HL-60/S4 (cell line): ENCODE results near the gene CFH.
"Not testable (repeated sequence)": the region's sequence is repeated elsewhere in the genome, so short reads cannot be mapped to it uniquely, and the experiment has no call there.

Source experiments
- in situ Hi-C: fragments of 300-500 bp; cut with MboI; formaldehyde crosslinking; loops from 2 replicates; pipeline ENCODE4 v1.14.3; 2022; ENCODE audit warnings: low sequenced_read_pairs

CFH gene

DNA sequence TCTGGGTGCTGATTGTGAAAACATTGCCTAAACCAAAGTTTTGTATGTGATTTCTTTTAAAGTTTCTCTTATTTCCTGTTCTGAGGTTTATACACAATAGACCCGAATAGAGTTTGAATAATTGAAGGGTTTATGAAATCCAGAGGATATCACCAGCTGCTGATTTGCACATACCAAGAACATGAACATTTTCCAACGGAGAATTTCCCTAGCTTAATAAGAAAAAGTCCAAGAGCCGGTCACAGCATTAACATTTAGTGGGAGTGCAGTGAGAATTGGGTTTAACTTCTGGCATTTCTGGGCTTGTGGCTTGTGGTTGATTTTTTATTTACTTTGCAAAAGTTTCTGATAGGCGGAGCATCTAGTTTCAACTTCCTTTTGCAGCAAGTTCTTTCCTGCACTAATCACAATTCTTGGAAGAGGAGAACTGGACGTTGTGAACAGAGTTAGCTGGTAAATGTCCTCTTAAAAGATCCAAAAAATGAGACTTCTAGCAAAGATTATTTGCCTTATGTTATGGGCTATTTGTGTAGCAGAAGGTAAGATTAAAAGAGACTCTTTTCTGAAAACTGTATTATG is at the start of gene CFH:
TSS of gene CFH (plus strand) at position 407 of the 579 bp plus-strand sequence. CDS start at position 482, 75 bp downstream.
- in situ Hi-C loops, result loop anchor here (25.0 kb wide), 1 partner anchor 489 kb away; no protein-coding TSS in a partner anchor

DNA sequence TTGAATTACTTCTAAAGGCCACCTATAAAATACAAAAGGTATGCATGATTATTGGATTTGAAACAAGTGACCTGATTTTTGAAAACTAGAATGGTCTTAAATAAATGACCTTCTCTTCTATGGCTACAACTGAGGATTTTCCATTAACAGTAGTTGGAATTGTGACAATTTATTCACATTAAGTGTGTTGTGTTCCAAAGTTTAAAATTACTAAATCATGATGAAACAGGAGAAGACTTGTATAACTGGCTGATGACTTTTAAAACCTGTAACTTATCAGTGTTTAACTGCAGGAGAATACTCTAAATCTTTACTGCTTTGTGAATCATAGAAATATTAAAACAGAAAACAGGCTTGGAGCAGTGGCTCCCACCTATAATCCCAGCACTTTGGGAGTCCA is 48.2 kb upstream of the CFH start:
- in situ Hi-C loops, result no loop called here

DNA sequence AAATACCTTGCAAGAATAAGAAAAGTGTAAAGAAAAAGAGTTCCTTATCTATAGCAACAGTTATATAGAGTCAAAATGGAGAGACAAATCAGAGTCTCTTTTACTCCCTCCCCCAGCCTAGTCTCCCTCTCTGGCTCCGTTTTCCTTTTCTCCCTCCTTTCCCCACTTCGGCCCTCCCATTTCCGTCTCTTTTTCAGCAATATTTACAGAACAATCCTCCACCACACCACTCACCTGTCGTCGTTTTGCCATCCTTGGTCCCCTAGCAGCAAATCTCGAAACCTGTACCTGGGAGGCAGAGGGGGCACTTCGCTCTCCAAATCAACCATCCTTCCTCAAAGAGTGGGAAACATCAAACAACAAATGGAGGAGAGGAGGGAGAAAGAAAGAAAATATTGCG is 43.9 kb upstream of the CFH start:
- in situ Hi-C loops, result no loop called here

DNA sequence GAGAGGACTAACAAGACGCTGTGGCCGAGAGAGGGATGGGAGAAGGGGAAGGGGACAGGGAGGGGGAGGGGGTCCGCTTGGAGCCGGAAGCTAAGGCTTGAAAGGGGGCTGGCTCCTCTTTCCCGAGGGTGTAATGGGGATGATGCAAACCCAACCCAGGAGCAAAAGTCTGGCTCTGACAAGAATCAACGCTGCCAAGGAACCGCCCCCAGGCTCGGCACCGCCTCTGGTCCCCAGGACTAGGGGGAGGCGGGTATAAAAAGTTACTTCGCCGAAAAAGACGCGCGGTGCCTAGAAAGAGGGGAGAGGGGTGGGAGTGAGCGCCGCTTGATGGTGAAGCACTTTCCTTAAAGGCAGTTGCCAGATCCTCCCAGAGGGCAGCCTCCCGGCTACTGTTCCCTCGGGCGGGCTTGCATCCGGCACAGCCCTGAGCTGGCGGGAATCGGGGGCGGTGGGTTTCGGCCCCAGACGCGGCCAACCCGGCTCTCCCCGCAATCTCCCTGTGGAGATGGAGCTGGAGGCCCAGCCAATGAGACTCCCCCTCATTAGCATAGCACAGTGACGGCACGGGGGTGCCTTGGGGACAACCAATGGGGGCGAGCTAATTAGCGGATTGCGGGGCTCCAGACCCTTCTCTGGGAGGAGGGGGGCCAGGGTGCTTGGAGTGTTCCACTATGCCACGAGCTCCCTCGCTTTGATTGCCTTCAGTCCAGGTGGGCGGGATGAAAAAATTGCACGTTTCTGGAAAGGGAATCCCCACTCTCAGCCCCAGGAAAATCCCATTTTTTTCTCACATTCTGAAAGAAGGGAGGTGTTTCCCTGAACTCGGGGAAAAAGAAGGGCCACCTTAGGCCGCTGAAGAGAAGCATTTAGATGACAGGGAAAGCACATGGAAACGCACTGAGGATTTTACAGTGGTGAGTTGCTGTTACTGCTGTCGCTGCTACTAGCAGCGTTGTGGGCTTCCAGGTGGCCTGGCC is 43.2 kb upstream of the CFH start, which contains the start of gene KCNT2:
TSS of gene KCNT2 (minus strand) at position 51 of the 980 bp plus-strand sequence. CDS start 131 bp downstream, outside the sequence.
- in situ Hi-C loops, result no loop called here

DNA sequence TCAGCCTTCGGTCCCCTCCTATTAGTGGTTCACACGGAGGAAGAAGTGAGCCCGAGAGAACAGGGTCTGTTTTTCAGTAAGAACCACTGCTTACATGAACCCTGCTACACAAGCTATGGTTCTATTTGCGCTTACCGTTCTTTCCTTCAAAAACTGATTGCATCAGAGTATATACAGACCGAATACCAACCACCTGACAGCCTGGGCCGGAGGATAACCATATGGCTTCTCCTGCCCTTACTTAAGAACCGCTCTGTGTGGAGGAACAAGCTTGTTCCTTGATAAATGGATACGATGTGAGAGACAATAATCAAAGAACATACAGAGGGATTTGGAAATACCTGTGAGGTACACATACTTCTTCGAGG is 42.5 kb upstream of the CFH start:
- in situ Hi-C loops, result no loop called here

DNA sequence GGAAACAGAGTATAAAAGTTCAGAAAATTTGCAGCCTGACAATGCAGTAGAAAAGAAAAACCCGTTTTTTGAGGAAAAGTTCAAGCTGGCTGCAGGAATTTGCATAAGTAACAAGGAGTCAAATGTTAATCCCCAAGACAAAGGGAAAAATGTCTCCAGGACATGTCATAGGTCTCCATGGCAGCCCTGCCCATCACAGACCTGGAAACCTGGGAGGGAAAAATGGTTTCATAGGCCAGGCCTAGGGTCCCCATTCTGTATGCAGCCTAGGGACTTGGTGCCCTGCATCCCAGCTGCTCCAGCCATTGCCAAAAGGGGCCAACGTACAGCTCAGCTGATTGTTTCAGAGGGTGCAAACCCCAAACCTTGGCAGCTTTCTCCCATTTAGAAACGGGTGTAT is 40.0 kb upstream of the CFH start:
- in situ Hi-C loops, result no loop called here

DNA sequence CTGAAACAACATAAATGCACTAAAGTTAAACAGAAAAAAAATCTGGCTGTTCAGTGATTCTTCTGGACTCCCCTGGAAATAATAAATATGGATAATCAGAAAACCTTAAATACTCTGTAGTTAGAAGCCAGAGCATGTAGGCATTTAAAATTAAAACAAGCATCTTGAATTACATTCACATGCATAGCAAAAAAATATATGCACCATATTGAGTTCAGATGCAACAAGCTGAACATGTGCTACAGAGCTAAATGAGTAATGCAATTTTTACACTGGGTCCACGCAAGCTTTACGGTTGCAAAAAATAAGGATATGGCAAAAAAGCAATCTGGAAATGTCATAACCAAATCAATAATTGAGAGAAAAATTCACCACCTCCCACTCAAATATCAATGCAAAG is 32.1 kb upstream of the CFH start:
- in situ Hi-C loops, result no loop called here

DNA sequence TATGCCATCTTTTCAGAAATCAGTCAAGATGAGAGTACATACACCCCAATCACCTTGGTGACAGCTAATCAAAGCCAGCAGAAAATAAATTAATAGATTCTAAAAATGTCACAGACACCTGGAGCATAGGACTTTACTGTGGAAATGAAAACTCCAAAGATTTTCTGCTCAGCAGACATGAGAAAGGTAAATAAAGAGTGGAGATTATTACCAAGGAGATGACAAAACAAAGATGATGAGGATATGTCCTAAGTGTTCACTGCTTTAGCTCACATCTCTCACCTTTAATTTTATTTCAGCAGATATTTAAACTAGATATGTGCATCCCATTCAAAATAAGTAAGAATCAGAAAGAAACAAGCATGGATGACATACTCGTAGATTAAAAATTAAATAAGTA is 28.8 kb upstream of the CFH start:
- in situ Hi-C loops, result no loop called here

DNA sequence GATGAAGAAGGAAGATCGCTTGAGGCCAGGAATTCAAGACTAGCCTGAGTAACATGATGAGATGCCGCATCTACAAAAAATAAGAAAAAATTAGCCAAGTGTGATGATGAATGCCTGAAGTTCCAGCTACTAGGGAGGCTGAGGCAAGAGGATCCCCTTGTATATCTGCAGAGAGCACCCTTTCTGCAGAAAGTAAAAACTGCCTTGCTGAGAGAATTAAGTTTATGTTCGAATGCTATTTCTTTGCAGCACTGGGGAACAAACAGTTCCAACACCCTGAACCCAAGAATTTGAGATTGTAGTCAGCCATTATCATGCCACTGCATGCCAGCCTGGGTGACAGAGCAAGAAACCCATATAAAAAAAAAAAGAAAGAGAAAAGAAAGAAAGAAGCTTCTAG is 23.0 kb upstream of the CFH start:
- in situ Hi-C loops, result no loop called here

DNA sequence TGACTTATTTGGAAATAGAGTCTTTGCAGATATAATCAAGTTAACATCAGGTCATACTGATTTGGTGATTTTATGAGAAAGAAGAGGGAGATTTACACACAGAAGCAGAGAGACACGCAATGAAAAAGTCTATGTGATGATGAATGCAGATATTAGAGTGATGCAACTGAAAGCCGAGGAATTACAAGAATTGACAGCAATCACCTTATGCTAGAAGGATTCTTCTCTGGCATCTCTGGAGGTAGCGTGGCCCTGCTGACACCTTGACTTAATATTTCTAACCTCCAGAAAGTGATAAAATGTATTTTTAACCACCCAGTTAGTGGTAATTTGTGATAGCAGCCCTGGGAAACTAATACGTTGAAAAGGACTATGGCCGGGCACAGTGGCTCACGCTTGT is 14.2 kb upstream of the CFH start:
- in situ Hi-C loops, result no loop called here

DNA sequence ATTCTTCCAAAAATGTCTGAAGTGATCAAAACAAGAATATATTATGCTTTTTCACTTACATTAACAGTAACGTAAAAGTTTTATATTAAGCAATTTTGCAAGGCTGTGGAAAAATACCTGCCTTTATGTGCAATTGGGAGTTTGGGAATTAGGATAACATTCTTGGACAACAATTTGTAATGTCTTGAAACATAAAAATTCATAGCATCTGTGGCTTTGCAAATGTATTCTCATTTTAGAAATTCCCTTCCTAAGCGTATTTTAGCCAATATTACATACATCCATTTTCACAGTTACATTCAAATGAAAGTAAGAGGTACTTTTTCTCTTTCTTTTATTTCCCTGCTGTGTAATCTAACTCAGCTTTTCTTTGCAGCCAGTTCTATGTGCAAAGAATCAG is 13.4 kb upstream of the CFH start:
- in situ Hi-C loops, result no loop called here

DNA sequence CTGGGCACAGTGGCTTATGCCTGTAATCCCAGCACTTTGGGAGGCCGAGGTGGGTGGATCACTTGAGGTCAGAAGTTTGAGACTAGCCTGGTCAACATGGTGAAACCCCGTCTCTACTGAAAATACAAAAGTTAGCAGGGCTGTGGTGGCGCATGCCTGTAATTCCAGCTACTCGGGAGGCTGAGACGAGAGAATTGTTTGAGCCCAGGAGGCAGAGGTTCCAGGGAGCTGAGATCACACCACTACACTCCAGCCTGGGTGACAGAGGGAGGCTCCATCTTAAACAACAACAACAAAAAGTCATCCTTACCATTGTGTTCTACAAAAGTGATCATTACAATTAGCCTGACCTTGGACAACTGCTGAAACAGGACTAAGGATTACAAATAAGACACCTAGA is 12.6 kb upstream of the CFH start:
- in situ Hi-C loops, result not testable (repeated sequence)

DNA sequence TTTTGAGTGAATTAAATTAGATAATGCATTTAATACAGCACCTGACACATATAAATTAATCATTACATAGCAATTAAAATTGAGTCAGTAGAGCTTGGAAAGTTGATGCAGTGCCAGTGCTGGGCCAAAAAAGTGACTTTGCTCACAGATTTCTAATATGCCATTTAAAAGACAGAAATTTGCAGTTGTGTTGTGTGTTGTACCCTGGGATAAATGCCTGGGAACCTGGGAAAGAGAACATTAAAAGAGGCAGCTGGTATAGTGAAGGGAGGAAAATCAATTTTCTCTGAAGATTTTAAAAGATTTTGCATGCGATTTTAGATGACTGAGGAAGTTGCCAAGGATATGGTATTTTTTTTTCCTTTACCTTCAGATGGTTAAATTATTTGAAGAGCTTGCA is 10.9 kb upstream of the CFH start:
- in situ Hi-C loops, result no loop called here

DNA sequence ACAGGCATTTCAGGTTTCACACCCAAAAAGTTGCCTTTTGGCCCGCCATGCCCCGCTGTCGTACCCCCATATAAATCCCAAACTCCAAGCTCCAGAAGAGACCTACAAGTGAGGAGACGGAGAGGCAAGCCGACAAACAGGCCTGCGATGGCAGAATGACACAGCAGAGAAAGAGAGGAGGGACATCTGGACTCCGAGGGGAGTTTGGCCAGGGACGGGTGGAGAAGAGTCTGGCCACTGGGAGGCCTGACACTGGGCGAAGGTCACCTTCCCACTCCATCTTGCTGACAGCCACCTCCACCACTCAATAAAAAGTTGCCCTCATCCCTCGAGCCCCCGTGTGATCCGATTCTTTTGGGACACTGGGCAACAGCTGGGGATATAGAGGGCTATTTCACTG is 1.9 kb upstream of the CFH start:
- in situ Hi-C loops, result loop anchor here (25.0 kb wide), 1 partner anchor 488 kb away; no protein-coding TSS in a partner anchor

DNA sequence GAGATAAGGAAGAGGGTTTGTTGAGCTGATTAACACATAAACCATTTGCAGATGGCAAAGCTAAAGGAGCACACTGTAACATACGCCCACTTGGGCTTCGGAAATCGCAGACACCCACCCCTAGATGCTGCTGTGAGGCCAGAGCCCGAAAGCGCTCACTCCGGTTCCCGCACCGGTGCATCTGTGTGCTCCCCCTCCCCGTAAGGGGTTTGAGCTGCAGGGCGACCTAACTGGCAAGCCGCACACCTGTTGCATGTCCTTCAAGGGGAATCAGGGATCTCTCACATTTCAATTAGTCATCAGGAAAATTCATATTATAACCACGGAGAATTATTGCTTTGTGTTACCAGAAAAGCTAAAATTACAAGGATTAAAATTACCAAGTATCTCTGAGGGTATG is 1.4 kb upstream of the CFH start:
- in situ Hi-C loops, result loop anchor here (25.0 kb wide), 1 partner anchor 488 kb away; no protein-coding TSS in a partner anchor

DNA sequence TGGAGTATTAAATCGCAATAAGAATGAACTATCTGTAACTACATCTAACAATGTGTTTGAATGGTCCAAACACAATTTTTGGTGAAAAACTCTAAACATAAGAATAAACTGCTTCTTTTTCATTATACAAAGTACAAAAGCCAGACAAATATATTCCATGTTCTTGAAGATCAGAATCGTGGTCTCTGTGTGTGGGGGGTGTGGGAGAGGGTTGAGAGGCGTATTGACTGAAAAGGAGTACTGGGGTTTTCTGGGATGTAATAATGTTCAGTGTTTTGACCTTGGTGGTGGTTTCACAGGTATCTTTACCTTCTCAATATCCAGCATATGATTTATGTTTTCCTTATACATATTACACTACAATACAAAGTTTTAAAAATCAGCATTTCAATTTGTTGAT is 764 bp upstream of the CFH start:
- in situ Hi-C loops, result loop anchor here (25.0 kb wide), 1 partner anchor 489 kb away; no protein-coding TSS in a partner anchor

DNA sequence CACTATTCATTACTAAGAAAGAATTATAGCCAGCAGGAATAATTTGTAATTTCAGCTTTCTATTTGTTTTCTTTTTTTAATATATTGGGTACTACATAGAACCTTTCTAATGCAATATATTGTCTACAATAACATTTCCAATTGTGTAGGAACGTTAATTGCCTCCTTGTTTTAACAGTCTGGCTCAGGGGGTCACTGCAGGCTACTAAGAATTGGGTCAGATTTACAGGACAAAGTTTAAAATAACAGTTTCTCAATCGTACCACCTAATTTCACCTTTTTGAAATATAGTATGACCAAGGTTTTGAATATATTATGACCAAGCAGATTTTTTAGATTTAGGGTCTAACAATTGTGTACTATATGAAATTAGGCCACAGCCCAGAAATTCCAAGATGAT is 2.4 kb downstream of the CFH start:
- in situ Hi-C loops, result loop anchor here (25.0 kb wide), 1 partner anchor 492 kb away; no protein-coding TSS in a partner anchor

DNA sequence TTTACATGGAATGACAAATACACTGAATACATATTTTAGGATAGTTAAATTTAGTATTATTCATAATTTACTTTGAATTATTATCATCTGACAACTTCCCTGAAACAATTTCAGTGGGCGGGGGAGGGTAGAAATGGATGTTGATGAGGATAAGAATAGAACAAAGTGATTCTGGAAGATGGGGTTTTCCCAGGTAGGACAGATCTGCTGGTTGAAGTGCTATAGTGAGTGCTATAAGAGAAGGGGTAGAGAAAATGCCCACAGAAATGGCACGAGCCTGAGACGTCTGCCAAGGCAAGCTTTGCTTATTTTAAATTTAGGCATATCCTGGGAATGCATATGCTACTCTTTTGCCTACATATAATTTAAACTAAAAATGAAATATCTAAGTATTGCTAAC is 3.2 kb downstream of the CFH start:
- in situ Hi-C loops, result loop anchor here (25.0 kb wide), 1 partner anchor 493 kb away; no protein-coding TSS in a partner anchor

DNA sequence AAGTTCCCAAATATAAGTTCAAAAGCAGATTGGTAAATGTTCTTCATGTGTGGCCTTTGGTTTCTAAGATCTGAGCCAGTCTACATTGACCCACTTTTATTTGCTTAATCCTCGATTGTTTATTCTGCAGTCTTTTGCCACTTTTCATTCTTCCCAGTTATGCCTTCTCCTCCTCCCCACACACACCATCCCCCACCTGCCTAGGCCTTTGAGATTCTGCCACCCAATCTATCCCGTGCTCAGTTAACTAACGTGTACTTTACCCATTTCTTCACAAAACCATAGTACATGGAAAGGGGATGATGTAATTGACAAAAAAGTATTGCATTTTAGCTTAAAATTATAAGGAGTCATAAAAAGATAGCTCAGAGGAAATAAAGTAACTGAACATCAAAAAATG is 3.7 kb downstream of the CFH start:
- in situ Hi-C loops, result loop anchor here (25.0 kb wide), 1 partner anchor 493 kb away; no protein-coding TSS in a partner anchor

DNA sequence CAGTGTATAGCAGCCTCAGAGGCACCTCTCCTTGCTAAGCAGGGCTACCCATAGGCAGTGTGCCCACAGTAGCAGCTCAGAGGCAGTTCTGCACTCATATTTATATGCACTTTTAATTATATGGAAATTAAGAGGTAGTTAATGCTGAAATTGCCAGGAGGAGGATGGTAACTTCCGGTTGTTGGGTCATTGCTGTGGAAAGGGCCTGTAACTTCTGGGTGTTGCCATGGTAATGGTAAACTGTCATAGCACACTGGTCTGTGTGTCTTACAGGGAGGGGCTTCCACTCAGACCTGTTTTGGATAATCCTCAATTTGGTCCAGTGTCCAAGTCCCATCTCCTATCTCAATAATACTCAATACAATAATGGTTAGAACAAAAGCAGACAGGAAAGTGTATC is 7.6 kb downstream of the CFH start:
- in situ Hi-C loops, result loop anchor here (25.0 kb wide), 1 partner anchor 497 kb away; no protein-coding TSS in a partner anchor

DNA sequence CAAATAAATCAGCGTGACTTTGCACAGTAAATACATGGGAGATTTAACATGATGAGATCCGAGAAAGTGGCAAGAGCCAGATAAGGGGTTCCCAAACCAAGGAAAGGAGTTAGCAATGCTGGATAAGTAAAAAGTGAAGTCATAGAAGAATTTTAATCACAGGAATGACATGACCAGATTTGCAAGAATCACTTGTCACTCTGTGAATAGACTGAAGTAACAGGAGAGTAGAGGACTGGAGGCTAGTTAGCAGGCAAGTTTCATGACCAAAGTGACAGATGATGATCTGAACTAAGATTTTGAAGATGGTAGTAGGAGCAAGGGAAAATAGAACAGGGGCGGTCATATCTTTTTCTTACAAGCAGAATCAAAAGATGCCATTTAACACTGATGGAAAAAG is 8.4 kb downstream of the CFH start:
- in situ Hi-C loops, result loop anchor here (25.0 kb wide), 1 partner anchor 498 kb away; no protein-coding TSS in a partner anchor

DNA sequence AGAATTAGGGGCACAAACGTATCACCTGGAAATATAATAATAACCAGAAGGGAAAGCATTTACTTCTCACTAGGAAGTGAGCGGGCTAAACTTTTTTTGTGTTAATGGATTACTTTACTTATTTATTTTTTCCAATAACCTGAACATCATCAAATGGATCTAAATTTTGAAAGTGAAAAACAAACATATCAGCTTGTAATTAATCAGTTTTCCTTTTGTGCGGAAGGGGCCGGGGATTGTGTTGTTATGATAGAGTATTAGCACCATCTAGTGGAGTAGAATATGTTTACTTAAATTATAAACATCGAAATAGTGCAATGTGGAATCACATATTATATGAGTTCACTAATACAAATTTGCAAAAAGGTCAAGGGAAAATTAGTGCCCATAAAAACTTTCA is 9.0 kb downstream of the CFH start:
- in situ Hi-C loops, result loop anchor here (25.0 kb wide), 1 partner anchor 499 kb away; no protein-coding TSS in a partner anchor
